Neural cell (in vitro differentiated cells): ENCODE data around the gene USP31. TPM values are rescaled to one million over a fixed set of nuclear protein-coding genes. Genes with fewer than 3 reads are reported as not detected.

Experiments used
- H2AFZ ChIP-seq: fragments of 200-600, 300-800 bp; sonication (generic), shearing (Covaris generic); 2 replicates; pipeline ENCODE4 v1.6.0; 2014; ENCODE audit warnings: low read depth, mild to moderate bottlenecking, antibody characterized with exemption, low read length, moderate library complexity
- H3F3A ChIP-seq: fragments of 200-600 bp; shearing (Covaris generic); 2 replicates; pipeline ENCODE4 v1.6.1; 2016; ENCODE audit warnings: mild to moderate bottlenecking, moderate library complexity, mixed read lengths, antibody characterized with exemption, low read length; ENCODE audit not compliant: insufficient read depth, poor library complexity, severe bottlenecking
- H3K27ac ChIP-seq: fragments of 200-600, 300-800 bp; sonication (generic), shearing (Covaris generic); 2 replicates; pipeline ENCODE4 v1.5.1; 2014; ENCODE audit warnings: mild to moderate bottlenecking, low read length, moderate library complexity
- H3K27me3 ChIP-seq: fragments of 300-800, 200-600 bp; sonication (generic), shearing (Covaris generic); 2 replicates; pipeline ENCODE4 v1.6.0; 2014; ENCODE audit warnings: mild to moderate bottlenecking, low read depth, low read length, moderate library complexity; ENCODE audit not compliant: insufficient read depth
- H3K36me3 ChIP-seq: fragments of 300-800, 200-600 bp; sonication (generic), shearing (Covaris generic); 2 replicates; pipeline ENCODE4 v1.5.1; 2014; ENCODE audit warnings: mild to moderate bottlenecking, antibody characterized with exemption, low read length, moderate library complexity; ENCODE audit not compliant: insufficient read depth
- H3K4me2 ChIP-seq: fragments of 300-800, 200-600 bp; sonication (generic), shearing (Covaris generic); 2 replicates; pipeline ENCODE4 v1.6.0; 2014; ENCODE audit warnings: mild to moderate bottlenecking, low read length
- H3K4me3 ChIP-seq: fragments of 300-800, 200-600 bp; sonication (generic), shearing (Covaris generic); 2 replicates; pipeline ENCODE4 v1.5.1; 2014; ENCODE audit warnings: mild to moderate bottlenecking, low read length, moderate library complexity
- H3K79me2 ChIP-seq: fragments of 200-600 bp; shearing (Covaris generic); replicated peaks from 2 replicates; pipeline ENCODE4 v1.6.0; 2014; ENCODE audit warnings: mild to moderate bottlenecking, low read length, moderate library complexity; ENCODE audit not compliant: insufficient read depth
- H3K9ac ChIP-seq: fragments of 300-800, 200-600 bp; sonication (generic), shearing (Covaris generic); 2 replicates; pipeline ENCODE4 v1.6.1; 2016; ENCODE audit warnings: mild to moderate bottlenecking, low read length, mixed read lengths
- H3K9me2 ChIP-seq: fragments of 200-600 bp; shearing (Covaris generic); 2 replicates; pipeline ENCODE4 v1.6.1; 2016; ENCODE audit warnings: mild to moderate bottlenecking, low read length, mixed read lengths; ENCODE audit not compliant: insufficient read depth
- H3K9me3 ChIP-seq: fragments of 200-600, 300-800 bp; sonication (generic), shearing (Covaris generic); 2 replicates; pipeline ENCODE4 v1.6.1; 2016; ENCODE audit warnings: mild to moderate bottlenecking, mixed run types, low read length, moderate library complexity, mixed read lengths
- H4K20me1 ChIP-seq: fragments of 200-600 bp; shearing (Covaris generic); 2 replicates; pipeline ENCODE4 v1.6.1; 2016; ENCODE audit warnings: mild to moderate bottlenecking, mixed run types; ENCODE audit not compliant: insufficient read depth
- EP300 ChIP-seq: fragments of 450-650 bp; conservative IDR thresholded peaks from 2 replicates; pipeline ENCODE4 v1.6.1; 2014; ENCODE audit warnings: antibody characterized with exemption, mild to moderate bottlenecking, moderate library complexity; ENCODE audit not compliant: poor library complexity, severe bottlenecking
- EZH2 ChIP-seq: fragments of 200-600, 300-800 bp; shearing (Covaris generic), sonication (generic); IDR thresholded peaks from 2 replicates; pipeline ENCODE4 v1.6.1; 2014; ENCODE audit warnings: antibody characterized with exemption, low read length, borderline replicate concordance, mild to moderate bottlenecking; ENCODE audit not compliant: insufficient read depth, poor library complexity, severe bottlenecking
- MXI1 ChIP-seq: fragments of 450-650 bp; conservative IDR thresholded peaks from 2 replicates; pipeline ENCODE4 v1.6.1; 2014; ENCODE audit warnings: antibody characterized with exemption, mild to moderate bottlenecking; ENCODE audit not compliant: poor library complexity, severe bottlenecking
- POLR2AphosphoS5 ChIP-seq: IDR thresholded peaks from 2 replicates; pipeline ENCODE4 v1.6.1; 2012
- RAD21 ChIP-seq: fragments of 450-650 bp; conservative IDR thresholded peaks from 2 replicates; pipeline ENCODE4 v1.6.1; 2014; ENCODE audit warnings: antibody characterized with exemption, mild to moderate bottlenecking, moderate library complexity
- SMC3 ChIP-seq: fragments of 450-650 bp; conservative IDR thresholded peaks from 2 replicates; pipeline ENCODE4 v1.6.1; 2014; ENCODE audit warnings: antibody characterized with exemption, mild to moderate bottlenecking, moderate library complexity; ENCODE audit not compliant: poor library complexity
- TAF1 ChIP-seq: IDR thresholded peaks from 2 replicates; pipeline ENCODE4 v1.6.1; 2012; ENCODE audit warnings: low read depth
- polyA plus RNA-seq: library from polyadenylated mRNA; depleted of rRNA; stranded (reverse); fragments of >200 nt; gene quantifications from 2 replicates; pipeline ENCODE4 v1.2.3, GENCODE V29; 2014
- TF ChIP-seq, protein P1 (sequence below): fragments of 450-650 bp; IDR thresholded peaks from 2 replicates; pipeline ENCODE4 v1.5.1; 2014; ENCODE audit warnings: antibody characterized with exemption, mild to moderate bottlenecking, moderate library complexity; ENCODE audit not compliant: poor library complexity, severe bottlenecking
- TF ChIP-seq, protein P2 (sequence below): IDR thresholded peaks from 2 replicates; pipeline ENCODE4 v1.6.1; 2012; ENCODE audit warnings: borderline replicate concordance

Gene USP31
- polyA plus RNA-seq, 1 donor from 2014 or later = 5.8 TPM

DNA sequence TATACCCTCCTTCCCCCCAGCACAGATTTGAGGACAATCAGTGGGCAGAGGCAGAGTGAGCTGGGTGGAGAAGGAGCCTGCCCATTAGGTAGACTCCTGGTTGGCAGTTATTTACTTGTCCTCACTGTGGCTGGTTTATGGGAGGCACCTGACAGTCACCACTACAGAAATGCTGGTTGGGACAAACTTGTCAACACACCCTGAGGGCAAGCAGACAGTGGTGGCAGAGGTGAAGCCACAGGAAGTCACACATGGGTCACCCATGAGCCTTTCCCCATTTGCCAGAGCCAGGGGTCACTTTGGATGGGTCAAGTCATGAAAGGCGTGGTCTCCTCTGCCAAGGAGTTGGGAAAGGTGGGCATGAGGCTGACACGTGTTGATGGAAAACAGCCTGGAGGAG, 39.7 kb upstream of the USP31 start:
- no peaks in the 10 kb centered on the region for H3K79me2 ChIP-seq
- H3K9me2 ChIP-seq = no peaks in the 10 kb centered on the region
- no peaks in the 10 kb centered on the region for H3F3A ChIP-seq
- no peak overlapping the region for H3K4me2 ChIP-seq
- peaks cover 18% of the 10 kb centered on the region for H3K27me3 ChIP-seq
- H2AFZ ChIP-seq = no peak overlapping the region
- H3K9me3 ChIP-seq = no peaks in the 10 kb centered on the region
- TF ChIP-seq EP300 = no peak
- no peak for TF ChIP-seq SMC3
- TF ChIP-seq MXI1 = no peak
- TF ChIP-seq, protein P1, sequence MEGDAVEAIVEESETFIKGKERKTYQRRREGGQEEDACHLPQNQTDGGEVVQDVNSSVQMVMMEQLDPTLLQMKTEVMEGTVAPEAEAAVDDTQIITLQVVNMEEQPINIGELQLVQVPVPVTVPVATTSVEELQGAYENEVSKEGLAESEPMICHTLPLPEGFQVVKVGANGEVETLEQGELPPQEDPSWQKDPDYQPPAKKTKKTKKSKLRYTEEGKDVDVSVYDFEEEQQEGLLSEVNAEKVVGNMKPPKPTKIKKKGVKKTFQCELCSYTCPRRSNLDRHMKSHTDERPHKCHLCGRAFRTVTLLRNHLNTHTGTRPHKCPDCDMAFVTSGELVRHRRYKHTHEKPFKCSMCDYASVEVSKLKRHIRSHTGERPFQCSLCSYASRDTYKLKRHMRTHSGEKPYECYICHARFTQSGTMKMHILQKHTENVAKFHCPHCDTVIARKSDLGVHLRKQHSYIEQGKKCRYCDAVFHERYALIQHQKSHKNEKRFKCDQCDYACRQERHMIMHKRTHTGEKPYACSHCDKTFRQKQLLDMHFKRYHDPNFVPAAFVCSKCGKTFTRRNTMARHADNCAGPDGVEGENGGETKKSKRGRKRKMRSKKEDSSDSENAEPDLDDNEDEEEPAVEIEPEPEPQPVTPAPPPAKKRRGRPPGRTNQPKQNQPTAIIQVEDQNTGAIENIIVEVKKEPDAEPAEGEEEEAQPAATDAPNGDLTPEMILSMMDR = no peak
- TF ChIP-seq, protein P2, sequence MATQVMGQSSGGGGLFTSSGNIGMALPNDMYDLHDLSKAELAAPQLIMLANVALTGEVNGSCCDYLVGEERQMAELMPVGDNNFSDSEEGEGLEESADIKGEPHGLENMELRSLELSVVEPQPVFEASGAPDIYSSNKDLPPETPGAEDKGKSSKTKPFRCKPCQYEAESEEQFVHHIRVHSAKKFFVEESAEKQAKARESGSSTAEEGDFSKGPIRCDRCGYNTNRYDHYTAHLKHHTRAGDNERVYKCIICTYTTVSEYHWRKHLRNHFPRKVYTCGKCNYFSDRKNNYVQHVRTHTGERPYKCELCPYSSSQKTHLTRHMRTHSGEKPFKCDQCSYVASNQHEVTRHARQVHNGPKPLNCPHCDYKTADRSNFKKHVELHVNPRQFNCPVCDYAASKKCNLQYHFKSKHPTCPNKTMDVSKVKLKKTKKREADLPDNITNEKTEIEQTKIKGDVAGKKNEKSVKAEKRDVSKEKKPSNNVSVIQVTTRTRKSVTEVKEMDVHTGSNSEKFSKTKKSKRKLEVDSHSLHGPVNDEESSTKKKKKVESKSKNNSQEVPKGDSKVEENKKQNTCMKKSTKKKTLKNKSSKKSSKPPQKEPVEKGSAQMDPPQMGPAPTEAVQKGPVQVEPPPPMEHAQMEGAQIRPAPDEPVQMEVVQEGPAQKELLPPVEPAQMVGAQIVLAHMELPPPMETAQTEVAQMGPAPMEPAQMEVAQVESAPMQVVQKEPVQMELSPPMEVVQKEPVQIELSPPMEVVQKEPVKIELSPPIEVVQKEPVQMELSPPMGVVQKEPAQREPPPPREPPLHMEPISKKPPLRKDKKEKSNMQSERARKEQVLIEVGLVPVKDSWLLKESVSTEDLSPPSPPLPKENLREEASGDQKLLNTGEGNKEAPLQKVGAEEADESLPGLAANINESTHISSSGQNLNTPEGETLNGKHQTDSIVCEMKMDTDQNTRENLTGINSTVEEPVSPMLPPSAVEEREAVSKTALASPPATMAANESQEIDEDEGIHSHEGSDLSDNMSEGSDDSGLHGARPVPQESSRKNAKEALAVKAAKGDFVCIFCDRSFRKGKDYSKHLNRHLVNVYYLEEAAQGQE = no peak
- no peak for TF ChIP-seq RAD21
- TF ChIP-seq EZH2 = no peak
- TF ChIP-seq POLR2AphosphoS5 = no peak
- no peaks in the 10 kb centered on the region for H4K20me1 ChIP-seq
- H3K9ac ChIP-seq = no peak overlapping the region
- no peaks in the 10 kb centered on the region for H3K36me3 ChIP-seq
- H3K4me3 ChIP-seq = no peak overlapping the region
- no peak overlapping the region for H3K27ac ChIP-seq

GRCh38 chr16:23187341-23187740, 38.1 kb upstream of the USP31 start:
- Histone ChIP-seq H3K79me2 (no peaks in the 10 kb centered on the region), H3K27me3 (peaks cover 33% of the 10 kb centered on the region), H2AFZ (no peak overlapping the region), H3F3A (no peaks in the 10 kb centered on the region), H3K9me3 (no peaks in the 10 kb centered on the region), H3K9ac (no peak overlapping the region), H3K4me2 (no peak overlapping the region), H3K36me3 (no peaks in the 10 kb centered on the region), H3K9me2 (no peaks in the 10 kb centered on the region), H3K27ac (no peak overlapping the region), H4K20me1 (no peaks in the 10 kb centered on the region), H3K4me3 (no peak overlapping the region)
- TF ChIP-seq SMC3 (no peak), TAF1 (no peak), RAD21 (no peak), MXI1 (no peak), EZH2 (no peak), EP300 (no peak), POLR2AphosphoS5 (no peak)
- TF ChIP-seq, protein P2 = no peak
- TF ChIP-seq, protein P1 = no peak
